ENCODE measurements around the gene SLIT3.

DNA sequence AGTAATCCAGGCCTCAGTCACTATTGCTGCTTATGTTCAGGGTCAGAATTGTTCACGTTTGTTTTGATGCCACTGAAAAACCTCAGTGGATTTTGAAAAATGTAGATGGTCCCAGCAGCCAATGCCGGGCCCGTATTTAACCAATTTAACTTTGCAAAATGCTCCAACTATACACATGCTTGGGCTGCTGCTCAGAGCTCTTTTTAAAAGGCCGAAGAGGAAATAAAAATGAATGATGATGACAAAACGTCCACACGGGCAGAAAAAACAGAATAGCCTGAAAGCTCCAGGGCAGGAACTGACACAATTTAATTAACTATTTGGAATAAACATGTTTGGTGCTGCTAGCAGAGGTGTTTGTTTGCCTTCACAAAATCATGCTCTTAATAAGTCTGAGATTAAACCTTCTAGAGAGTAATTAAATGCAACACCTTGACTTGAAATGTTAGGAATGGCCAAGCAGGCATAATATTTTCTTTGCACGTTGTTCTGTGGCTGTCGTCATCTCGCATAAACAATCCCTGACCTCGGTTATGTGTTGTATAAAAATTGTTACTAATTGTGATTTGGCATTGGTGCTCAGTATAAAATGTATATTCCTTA is 152.7 kb downstream of the SLIT3 start:
- TF ChIP-seq POLR2A (IDR thresholded peaks at IDR 0.05) = no peak
- TF ChIP-seq, protein P1, sequence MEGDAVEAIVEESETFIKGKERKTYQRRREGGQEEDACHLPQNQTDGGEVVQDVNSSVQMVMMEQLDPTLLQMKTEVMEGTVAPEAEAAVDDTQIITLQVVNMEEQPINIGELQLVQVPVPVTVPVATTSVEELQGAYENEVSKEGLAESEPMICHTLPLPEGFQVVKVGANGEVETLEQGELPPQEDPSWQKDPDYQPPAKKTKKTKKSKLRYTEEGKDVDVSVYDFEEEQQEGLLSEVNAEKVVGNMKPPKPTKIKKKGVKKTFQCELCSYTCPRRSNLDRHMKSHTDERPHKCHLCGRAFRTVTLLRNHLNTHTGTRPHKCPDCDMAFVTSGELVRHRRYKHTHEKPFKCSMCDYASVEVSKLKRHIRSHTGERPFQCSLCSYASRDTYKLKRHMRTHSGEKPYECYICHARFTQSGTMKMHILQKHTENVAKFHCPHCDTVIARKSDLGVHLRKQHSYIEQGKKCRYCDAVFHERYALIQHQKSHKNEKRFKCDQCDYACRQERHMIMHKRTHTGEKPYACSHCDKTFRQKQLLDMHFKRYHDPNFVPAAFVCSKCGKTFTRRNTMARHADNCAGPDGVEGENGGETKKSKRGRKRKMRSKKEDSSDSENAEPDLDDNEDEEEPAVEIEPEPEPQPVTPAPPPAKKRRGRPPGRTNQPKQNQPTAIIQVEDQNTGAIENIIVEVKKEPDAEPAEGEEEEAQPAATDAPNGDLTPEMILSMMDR (IDR thresholded peaks at IDR 0.05) = no peak

Measured in breast epithelium (tissue), 3 donors.